ENCODE results near the gene RABGAP1L.

- TF ChIP-seq ZNF274 (IDR thresholded peaks at IDR 0.05; ENCODE audit: low read depth, low read length) = no peak
- TF ChIP-seq YY1 (IDR thresholded peaks at IDR 0.05; ENCODE audit: insufficient read depth, insufficient read length) = no peak
- no peak for TF ChIP-seq SUZ12 (IDR thresholded peaks at IDR 0.05; ENCODE audit: extremely low read depth, insufficient read depth, insufficient read length)
Observed at GRCh38 chr1:174447866-174448530, 288.7 kb downstream of the RABGAP1L start, which contains the start of gene GPR52.

Data from NT2/D1 (cell line).